AG09319 (cell line): ENCODE data around the gene EDN1.
"Not testable (repeated sequence)": the region's sequence is repeated elsewhere in the genome, so short reads cannot be mapped to it uniquely, and the experiment has no call there.

Experiments
- DNase-seq: peaks from one replicate; pipeline ENCODE4 v3.0.0-alpha.2; 2010; ENCODE audit warnings: low read depth; ENCODE audit errors: extremely low read depth
- TF ChIP-seq, protein P1 (sequence below): IDR thresholded peaks from 2 replicates; pipeline ENCODE4 v1.5.1; 2011; ENCODE audit warnings: low read depth, mild to moderate bottlenecking, inconsistent platforms, low read length, moderate library complexity

The EDN1 gene

DNA sequence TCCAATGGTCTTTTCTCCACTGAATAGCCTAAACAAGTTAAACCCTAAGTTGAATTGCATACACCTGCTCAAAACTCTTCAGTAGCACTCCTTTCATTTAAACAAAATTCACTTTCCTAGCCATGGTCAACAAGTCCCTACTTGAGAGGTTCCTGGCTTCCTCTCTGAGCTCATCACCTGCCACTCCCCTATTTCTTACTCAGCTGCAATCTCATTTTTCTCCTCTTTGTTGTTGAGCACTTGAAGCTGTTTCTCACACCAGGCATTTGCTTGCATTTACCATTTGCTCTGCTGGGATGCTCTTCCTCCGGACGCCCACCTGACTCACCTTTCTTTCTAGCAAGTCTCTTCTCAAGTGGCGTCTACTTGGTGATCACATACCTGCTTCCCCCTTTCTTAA lies 38.5 kb downstream of the EDN1 start:
- DNase-seq = no peak
- TF ChIP-seq, protein P1, sequence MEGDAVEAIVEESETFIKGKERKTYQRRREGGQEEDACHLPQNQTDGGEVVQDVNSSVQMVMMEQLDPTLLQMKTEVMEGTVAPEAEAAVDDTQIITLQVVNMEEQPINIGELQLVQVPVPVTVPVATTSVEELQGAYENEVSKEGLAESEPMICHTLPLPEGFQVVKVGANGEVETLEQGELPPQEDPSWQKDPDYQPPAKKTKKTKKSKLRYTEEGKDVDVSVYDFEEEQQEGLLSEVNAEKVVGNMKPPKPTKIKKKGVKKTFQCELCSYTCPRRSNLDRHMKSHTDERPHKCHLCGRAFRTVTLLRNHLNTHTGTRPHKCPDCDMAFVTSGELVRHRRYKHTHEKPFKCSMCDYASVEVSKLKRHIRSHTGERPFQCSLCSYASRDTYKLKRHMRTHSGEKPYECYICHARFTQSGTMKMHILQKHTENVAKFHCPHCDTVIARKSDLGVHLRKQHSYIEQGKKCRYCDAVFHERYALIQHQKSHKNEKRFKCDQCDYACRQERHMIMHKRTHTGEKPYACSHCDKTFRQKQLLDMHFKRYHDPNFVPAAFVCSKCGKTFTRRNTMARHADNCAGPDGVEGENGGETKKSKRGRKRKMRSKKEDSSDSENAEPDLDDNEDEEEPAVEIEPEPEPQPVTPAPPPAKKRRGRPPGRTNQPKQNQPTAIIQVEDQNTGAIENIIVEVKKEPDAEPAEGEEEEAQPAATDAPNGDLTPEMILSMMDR = no peak

DNA sequence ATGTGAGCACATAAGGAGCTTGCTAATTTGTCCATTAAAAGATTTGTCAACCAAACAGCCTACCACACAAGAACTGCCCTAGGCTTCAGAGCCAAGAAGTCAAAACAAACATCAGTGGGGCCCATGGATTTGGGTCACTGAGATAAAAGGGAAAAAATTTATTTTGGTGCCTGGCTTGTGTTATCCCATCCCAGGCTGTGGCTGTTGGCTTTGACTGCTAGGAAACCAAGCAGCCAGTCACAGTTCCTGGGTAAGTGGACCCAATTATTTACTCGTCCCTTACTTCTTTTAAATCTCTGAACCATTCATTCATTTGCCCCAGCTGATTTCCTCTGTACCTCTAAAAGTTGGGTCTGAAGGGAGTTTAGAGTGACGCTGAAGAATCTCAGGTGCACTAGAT lies 41.3 kb downstream of the EDN1 start:
- TF ChIP-seq, protein P1 = no peak
- no peak for DNase-seq

DNA sequence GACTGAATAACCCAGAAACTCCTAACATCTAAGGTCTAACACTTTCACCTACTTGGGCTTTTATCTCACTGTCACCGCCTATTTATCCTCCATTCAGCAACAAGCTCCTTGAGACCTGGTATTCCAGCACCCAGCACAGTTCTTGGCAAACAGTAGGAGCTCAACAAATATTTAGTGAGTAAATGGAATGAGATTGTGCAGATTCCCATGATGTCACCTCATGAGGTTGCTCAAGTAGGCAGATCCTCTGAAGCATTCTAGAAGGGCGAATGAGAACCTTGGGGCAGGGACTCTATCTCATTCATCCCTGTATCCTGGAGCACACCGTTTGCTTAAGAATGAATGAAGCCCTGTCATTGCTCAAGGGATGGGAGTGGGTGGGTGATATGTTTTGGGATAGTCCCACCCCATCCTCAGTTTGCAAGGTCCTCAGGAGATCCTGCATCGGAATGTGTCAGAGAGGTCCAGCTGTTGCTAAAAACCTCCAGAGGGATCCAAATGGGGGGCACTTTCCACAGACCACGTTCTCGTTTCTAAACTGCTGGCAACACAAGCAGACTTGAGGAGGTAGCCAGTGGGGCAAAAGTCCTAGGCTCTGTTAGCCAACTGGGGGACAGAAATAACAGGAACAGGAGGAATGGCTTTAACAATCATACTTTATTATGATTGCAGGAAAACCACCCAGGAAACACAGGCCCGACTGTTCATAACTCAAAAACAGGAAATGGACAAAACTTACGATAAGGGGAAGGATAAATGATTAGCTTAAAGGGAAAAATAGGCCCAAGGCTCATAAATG lies 42.0 kb downstream of the EDN1 start:
- TF ChIP-seq, protein P1 = no peak
- DNase-seq = no peak

GRCh38 chr6:12332750-12333079 lies 42.6 kb downstream of the EDN1 start:
- DNase-seq = not testable (repeated sequence)

GRCh38 chr6:12333128-12333527 lies 43.0 kb downstream of the EDN1 start:
- TF ChIP-seq, protein P1 = no peak

DNA sequence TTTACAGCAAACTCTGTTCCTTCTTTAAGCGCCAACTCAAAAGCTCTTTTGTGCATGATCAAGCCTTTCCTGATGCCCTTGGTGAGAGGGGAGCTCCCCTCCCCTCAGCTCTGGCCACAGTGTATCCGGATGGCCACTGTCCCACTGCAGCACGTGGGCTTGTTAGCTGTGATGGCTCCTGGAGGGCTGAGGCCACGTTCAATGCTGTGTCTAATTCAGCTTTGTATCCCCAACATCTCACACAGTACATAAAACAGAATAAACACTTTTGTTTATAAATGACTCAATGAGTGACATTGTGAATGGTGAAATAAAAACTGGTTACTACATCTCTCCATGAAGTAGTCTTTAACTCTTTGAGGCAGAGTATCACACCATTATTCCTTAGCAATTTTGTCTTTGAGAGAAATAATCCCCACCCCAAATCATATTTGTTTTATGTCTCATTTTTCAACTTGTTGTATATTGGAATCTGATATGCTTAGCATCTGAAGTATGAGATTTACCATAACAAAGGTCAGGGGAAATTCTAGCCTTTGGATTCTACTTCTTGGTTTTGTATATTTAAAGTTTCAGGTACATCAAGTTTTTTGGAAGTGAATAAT lies 44.5 kb downstream of the EDN1 start:
- TF ChIP-seq, protein P1 = no peak

More at GRCh38 chr6:12333128-12333527, 43.0 kb downstream of the EDN1 start:
- DNase-seq = no peak

GRCh38 chr6:12335131-12335527 lies 45.0 kb downstream of the EDN1 start:
- no peak for DNase-seq
- TF ChIP-seq, protein P1 = no peak

More for the DNA sequence above, 44.5 kb downstream of the EDN1 start:
- DNase-seq = no peak

DNA sequence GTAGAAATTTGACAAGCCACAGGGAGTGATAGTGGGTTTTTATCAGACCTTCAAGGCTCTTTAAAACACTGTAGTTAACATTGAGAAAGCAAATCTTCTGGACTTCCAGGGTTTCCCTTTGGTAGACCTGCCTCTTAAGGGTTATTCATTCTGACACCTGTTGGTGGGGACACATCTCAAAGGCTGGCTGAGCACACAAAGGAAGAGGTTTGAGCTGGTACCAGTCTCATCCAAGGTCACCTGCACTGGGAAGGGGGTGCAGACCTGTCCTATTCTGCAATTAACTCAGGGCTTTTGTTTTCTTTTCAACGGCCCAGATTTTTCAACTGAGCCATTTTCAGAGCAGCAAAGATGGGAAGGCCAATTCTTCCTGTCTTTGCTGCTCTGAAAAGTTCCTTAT lies 45.6 kb downstream of the EDN1 start:
- no peak for DNase-seq
- TF ChIP-seq, protein P1 = no peak
